Measurements from ENCODE around the gene USP5.

DNA sequence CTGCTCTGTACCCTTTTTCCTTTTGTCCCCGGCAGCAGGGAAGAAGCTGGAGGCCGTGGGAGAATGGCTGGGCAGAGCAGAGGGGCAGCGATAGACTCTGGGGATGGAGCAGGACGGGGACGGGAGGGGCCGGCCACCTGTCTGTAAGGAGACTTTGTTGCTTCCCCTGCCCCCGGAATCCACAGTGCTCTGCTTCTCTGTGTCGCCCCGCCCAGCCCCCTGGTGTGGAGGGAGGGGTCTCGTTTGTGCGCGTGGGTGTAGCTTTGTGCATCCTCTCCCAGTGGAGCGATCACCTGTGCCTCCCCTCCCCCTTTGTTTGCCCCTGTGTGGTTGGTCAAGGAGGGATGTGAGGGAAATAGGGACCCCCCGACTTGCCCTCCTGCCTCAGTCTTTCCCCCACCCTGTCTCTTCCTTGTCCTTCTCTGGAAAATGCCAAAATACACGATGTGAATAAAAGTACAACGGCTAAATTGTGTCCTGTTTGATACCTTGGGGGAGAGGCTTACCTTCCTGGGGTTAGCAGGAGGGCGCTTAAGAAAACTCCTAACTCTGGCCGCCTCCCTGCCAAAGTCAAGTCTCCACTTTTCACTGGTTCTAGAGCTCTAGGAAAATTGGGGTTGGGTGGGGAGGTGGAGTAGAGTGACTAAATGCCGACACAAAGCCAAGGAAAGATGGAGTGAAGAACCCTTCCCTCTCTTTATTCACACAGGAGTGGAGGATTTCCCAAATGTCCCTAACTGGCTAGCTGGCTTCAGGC, 14.4 kb downstream of the USP5 start:
- TF ChIP-seq EP300 (IDR thresholded peaks at IDR 0.05; ENCODE audit: borderline replicate concordance) (no peak), RAD21 (IDR thresholded peaks at IDR 0.05; ENCODE audit: low read depth) (no peak)

Measured in Ishikawa (cell line).